H9 (cell line): ENCODE measurements around the gene RPL18. TPM values are rescaled to one million over a fixed set of nuclear protein-coding genes. Genes with fewer than 3 reads are reported as not detected.

Source experiments
- DNase-seq: peaks from one replicate; pipeline ENCODE4 v3.0.0-alpha.2; 2017
- H2AFZ ChIP-seq: one replicate; pipeline ENCODE4 v1.6.1; 2013; ENCODE audit warnings: mild to moderate bottlenecking, low read length, control low read depth, moderate library complexity
- H2AK5ac ChIP-seq: 2 replicates; pipeline ENCODE4 v1.6.1; 2013; ENCODE audit warnings: low read length, control low read depth, mixed read lengths; ENCODE audit not compliant: insufficient read length
- H2BK120ac ChIP-seq: one replicate; pipeline ENCODE4 v1.6.1; 2013; ENCODE audit warnings: low read depth, mild to moderate bottlenecking, low read length, control low read depth, inconsistent platforms; ENCODE audit not compliant: poor library complexity, severe bottlenecking
- H2BK12ac ChIP-seq: 2 replicates; pipeline ENCODE4 v1.6.1; 2013; ENCODE audit warnings: low read length, control low read depth, mixed read lengths, low read depth; ENCODE audit not compliant: insufficient read length
- H2BK15ac ChIP-seq: 2 replicates; pipeline ENCODE4 v1.6.1; 2013; ENCODE audit warnings: low read depth, low read length, control low read depth
- H2BK20ac ChIP-seq: one replicate; pipeline ENCODE4 v1.6.1; 2013; ENCODE audit warnings: low read depth, mild to moderate bottlenecking, low read length, control low read depth, inconsistent platforms; ENCODE audit not compliant: poor library complexity, severe bottlenecking
- H2BK5ac ChIP-seq: 2 replicates; pipeline ENCODE4 v1.6.1; 2013; ENCODE audit warnings: low read length, control low read depth, mixed read lengths; ENCODE audit not compliant: insufficient read length
- H3K14ac ChIP-seq: 2 replicates; pipeline ENCODE4 v1.6.1; 2013; ENCODE audit warnings: low read length, control low read depth; ENCODE audit not compliant: insufficient read depth
- H3K18ac ChIP-seq: 2 replicates; pipeline ENCODE4 v1.6.1; 2013; ENCODE audit warnings: low read depth, mild to moderate bottlenecking, mixed read lengths, low read length, control low read depth; ENCODE audit not compliant: insufficient read length
- H3K23ac ChIP-seq: 2 replicates; pipeline ENCODE4 v1.6.1; 2013; ENCODE audit warnings: low read length, control low read depth, mixed read lengths, low read depth; ENCODE audit not compliant: insufficient read length
- H3K23me2 ChIP-seq: 2 replicates; pipeline ENCODE4 v1.6.1; 2013; ENCODE audit warnings: low read depth, mild to moderate bottlenecking, mixed read lengths, low read length, control low read depth; ENCODE audit not compliant: insufficient read length, poor library complexity, severe bottlenecking
- H3K27ac ChIP-seq: 2 replicates; pipeline ENCODE4 v1.5.1; 2013; ENCODE audit warnings: low read length, control low read depth, mixed read lengths, low read depth; ENCODE audit not compliant: insufficient read length
- H3K27me3 ChIP-seq: 2 replicates; pipeline ENCODE4 v1.6.1; 2013; ENCODE audit warnings: low read length, control low read depth, inconsistent platforms; ENCODE audit not compliant: insufficient read depth
- H3K4ac ChIP-seq: 2 replicates; pipeline ENCODE4 v1.6.1; 2013; ENCODE audit warnings: low read depth, mild to moderate bottlenecking, control low read depth, inconsistent platforms, low read length, moderate library complexity
- H3K4me1 ChIP-seq: 2 replicates; pipeline ENCODE4 v1.6.1; 2013; ENCODE audit warnings: low read length, control low read depth, inconsistent platforms; ENCODE audit not compliant: insufficient read depth
- H3K4me2 ChIP-seq: 2 replicates; pipeline ENCODE4 v1.6.1; 2013; ENCODE audit warnings: low read length, control low read depth, mixed read lengths; ENCODE audit not compliant: insufficient read length, insufficient read depth
- H3K56ac ChIP-seq: 2 replicates; pipeline ENCODE4 v1.6.1; 2013; ENCODE audit warnings: low read depth, mild to moderate bottlenecking, mixed read lengths, low read length, control low read depth; ENCODE audit not compliant: insufficient read length
- H3K79me1 ChIP-seq: 2 replicates; pipeline ENCODE4 v1.6.1; 2013; ENCODE audit warnings: low read depth, mild to moderate bottlenecking, moderate library complexity, low read length, control low read depth, inconsistent platforms; ENCODE audit not compliant: insufficient read depth, poor library complexity, severe bottlenecking
- H3K79me2 ChIP-seq: 2 replicates; pipeline ENCODE4 v1.6.1; 2013; ENCODE audit warnings: low read length, control low read depth, inconsistent platforms; ENCODE audit not compliant: insufficient read depth
- H3K9ac ChIP-seq: 2 replicates; pipeline ENCODE4 v1.6.1; 2013; ENCODE audit warnings: low read length, control low read depth, mixed read lengths; ENCODE audit not compliant: insufficient read length; ENCODE audit errors: extremely low read depth
- H3K9me3 ChIP-seq: one replicate; pipeline ENCODE4 v1.6.1; 2013; ENCODE audit warnings: low read depth, low read length, inconsistent platforms; ENCODE audit not compliant: control insufficient read depth
- H3T11ph ChIP-seq: one replicate; pipeline ENCODE4 v1.6.1; 2013; ENCODE audit warnings: mild to moderate bottlenecking, low read length, control low read depth, inconsistent platforms
- H4K20me1 ChIP-seq: one replicate; pipeline ENCODE4 v1.6.1; 2013; ENCODE audit not compliant: control insufficient read depth, insufficient read length, insufficient read depth
- H4K5ac ChIP-seq: 2 replicates; pipeline ENCODE4 v1.6.1; 2013; ENCODE audit warnings: low read depth, mild to moderate bottlenecking, mixed read lengths, low read length, control low read depth; ENCODE audit not compliant: insufficient read length
- H4K8ac ChIP-seq: replicated peaks from 2 replicates; pipeline ENCODE4 v1.6.1; 2013; ENCODE audit warnings: low read length, control low read depth, mixed read lengths, low read depth; ENCODE audit not compliant: insufficient read length
- H4K91ac ChIP-seq: 2 replicates; pipeline ENCODE4 v1.6.1; 2013; ENCODE audit warnings: low read depth, mild to moderate bottlenecking, moderate library complexity, mixed read lengths, low read length, control low read depth; ENCODE audit not compliant: insufficient read length
- H3K27ac Mint-ChIP-seq, 3 experiments: 2 replicates in 2 of 3; 3 replicates in 1 of 3; pipeline ENCODE4 v1.8.0; 2020 to 2021; ENCODE audit warnings: mixed read lengths in 3 of 3, mild to moderate bottlenecking in 1 of 3, moderate library complexity in 1 of 3
- H3K27me3 Mint-ChIP-seq: 2 replicates; pipeline ENCODE4 v1.8.0; 2021; ENCODE audit warnings: low read depth, mild to moderate bottlenecking, moderate library complexity, mixed read lengths
- H3K36me3 Mint-ChIP-seq, 3 experiments: 2 replicates in 2 of 3; 3 replicates in 1 of 3; pipeline ENCODE4 v1.8.0; 2020 to 2021; ENCODE audit warnings: low read depth in 3 of 3, mixed read lengths in 3 of 3; ENCODE audit not compliant: insufficient read depth in 1 of 3
- H3K4me1 Mint-ChIP-seq, 2 experiments: 2 replicates each; pipeline ENCODE4 v1.8.0; 2020; ENCODE audit warnings: mixed read lengths in 2 of 2
- H3K4me3 Mint-ChIP-seq, 2 experiments: 2 replicates in 1 of 2; 3 replicates in 1 of 2; pipeline ENCODE4 v1.8.0; 2020 to 2021; ENCODE audit warnings: mild to moderate bottlenecking in 2 of 2, mixed read lengths in 2 of 2, moderate library complexity in 1 of 2
- H3K9me3 Mint-ChIP-seq, 2 experiments: 2 replicates in 1 of 2; 3 replicates in 1 of 2; pipeline ENCODE4 v1.8.0; 2020; ENCODE audit warnings: mild to moderate bottlenecking in 2 of 2, mixed read lengths in 2 of 2, moderate library complexity in 1 of 2
- WGBS: extraction: QIAGEN DNeasy Blood & Tissue Kit; methylation state at CpG from one replicate; pipeline ENCODE4 v1.1.7; 2013; ENCODE audit warnings: missing lambda C conversion rate, low lambda C conversion rate, mixed read lengths; ENCODE audit not compliant: insufficient read length; ENCODE audit errors: extremely low coverage; 5-methylcytosine and 5-hydroxymethylcytosine counted together
- total RNA-seq: library from RNA; stranded (reverse); gene quantifications from 2 replicates; pipeline ENCODE4 v1.2.1, GENCODE V29; 2021
- TF ChIP-seq, protein P1 (sequence below): fragments of 200-600 bp; sonication (generic); conservative IDR thresholded peaks from 3 replicates; pipeline ENCODE4 v1.8.0; 2021; ENCODE audit warnings: antibody characterized with exemption, mild to moderate bottlenecking

RPL18 gene
- total RNA-seq, 1 experiment from 2014 or later: 1,855 TPM

- Histone ChIP-seq H3K9ac (no peak overlapping the region), H3K23me2 (peaks cover 17% of the 10 kb centered on the region), H4K5ac (no peak overlapping the region), H2AFZ (no peak overlapping the region), H2AK5ac (no peak overlapping the region), H3K27me3 (no peaks in the 10 kb centered on the region), H3K18ac (peak overlapping the region; percentile 72), H4K91ac (no peak overlapping the region), H2BK20ac (no peak overlapping the region), H2BK12ac (no peak overlapping the region), H4K20me1 (no peaks in the 10 kb centered on the region), H3K23ac (no peak overlapping the region), H3K56ac (no peak overlapping the region), H2BK5ac (no peak overlapping the region), H3K79me2 (no peaks in the 10 kb centered on the region), H3K4ac (no peak overlapping the region), H3K27ac (peak overlapping the region; percentile 18), H3K79me1 (no peaks in the 10 kb centered on the region), H2BK15ac (no peak overlapping the region), H3K9me3 (no peaks in the 10 kb centered on the region), H3K4me2 (peak overlapping the region; percentile 58), H4K8ac (no peak overlapping the region), H3T11ph (no peak overlapping the region), H2BK120ac (no peak overlapping the region), H3K4me1 (peaks cover 7% of the 10 kb centered on the region; the same call in 1 of the 2 replicates), H3K14ac (peak overlapping the region; percentile 8; the same call in 1 of the 2 replicates)
- peak; percentile 79 for DNase-seq
- Mint-ChIP-seq H3K4me3 (peak overlapping the region; percentile 64 to 82), H3K36me3 (peaks cover 5 to 25% (median 19%) of the 10 kb centered on the region in 3 experiments), H3K4me1 (peaks cover 22 to 50% of the 10 kb centered on the region in 2 experiments), H3K9me3 (no peaks in the 10 kb centered on the region), H3K27ac (peak overlapping the region; percentile 97 to 99 (median 99)), H3K27me3 (no peaks in the 10 kb centered on the region)
- TF ChIP-seq, protein P1, sequence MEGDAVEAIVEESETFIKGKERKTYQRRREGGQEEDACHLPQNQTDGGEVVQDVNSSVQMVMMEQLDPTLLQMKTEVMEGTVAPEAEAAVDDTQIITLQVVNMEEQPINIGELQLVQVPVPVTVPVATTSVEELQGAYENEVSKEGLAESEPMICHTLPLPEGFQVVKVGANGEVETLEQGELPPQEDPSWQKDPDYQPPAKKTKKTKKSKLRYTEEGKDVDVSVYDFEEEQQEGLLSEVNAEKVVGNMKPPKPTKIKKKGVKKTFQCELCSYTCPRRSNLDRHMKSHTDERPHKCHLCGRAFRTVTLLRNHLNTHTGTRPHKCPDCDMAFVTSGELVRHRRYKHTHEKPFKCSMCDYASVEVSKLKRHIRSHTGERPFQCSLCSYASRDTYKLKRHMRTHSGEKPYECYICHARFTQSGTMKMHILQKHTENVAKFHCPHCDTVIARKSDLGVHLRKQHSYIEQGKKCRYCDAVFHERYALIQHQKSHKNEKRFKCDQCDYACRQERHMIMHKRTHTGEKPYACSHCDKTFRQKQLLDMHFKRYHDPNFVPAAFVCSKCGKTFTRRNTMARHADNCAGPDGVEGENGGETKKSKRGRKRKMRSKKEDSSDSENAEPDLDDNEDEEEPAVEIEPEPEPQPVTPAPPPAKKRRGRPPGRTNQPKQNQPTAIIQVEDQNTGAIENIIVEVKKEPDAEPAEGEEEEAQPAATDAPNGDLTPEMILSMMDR: peak; percentile 56
- no CpG with 5 or more reads among the region's 47 CpGs for WGBS
These were observed 11.5 kb upstream of the RPL18 start for GRCh38 chr19:48630296-48631063.
